ENCODE data around the gene ID3.

DNA sequence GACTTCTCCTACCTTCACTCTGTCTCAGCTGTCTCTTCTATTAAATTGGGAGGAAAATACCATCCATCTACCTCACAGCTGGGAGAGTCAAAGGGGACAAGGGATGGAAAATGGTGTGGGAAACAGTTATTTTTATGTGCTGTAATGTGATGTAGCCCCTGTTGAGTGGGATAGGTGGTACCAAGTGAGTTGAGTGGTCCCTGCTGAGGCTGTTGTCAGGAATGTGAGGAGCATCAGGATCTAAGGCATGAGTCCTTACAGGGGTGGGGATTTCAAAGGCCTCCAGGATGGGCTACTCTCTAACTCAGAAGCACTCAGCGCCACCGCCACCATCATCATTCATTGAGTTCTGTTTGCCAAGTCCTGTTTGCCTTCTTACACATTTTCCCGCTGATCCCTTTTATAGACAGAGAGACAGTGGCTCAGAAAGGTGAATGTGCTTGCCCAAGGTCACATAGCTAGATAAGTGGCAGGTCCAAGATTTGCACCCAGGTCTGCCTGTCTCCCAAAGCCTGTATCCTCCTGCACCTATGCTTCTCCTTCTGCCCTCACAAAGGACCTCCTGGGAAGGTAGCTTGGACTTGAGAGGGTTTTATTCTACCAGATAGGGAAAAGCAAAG, 4.6 kb upstream of the ID3 start:
- no peak for TF ChIP-seq CTCF (IDR thresholded peaks at IDR 0.05; ENCODE audit: control extremely low read depth in 1 of 3, insufficient read depth in 1 of 3, low read depth in 1 of 3, low read length in 3 of 3)
- no peak for TF ChIP-seq BRCA1 (IDR thresholded peaks at IDR 0.05; ENCODE audit: low read depth, low read length)
- no peak for TF ChIP-seq JUND (IDR thresholded peaks at IDR 0.05; ENCODE audit: low read length)
- no peak for TF ChIP-seq POLR2A (IDR thresholded peaks at IDR 0.05; ENCODE audit: control extremely low read depth in 1 of 2, low read depth in 2 of 2, low read length in 2 of 2)

Data from H1 (cell line).